Endothelial cell of umbilical vein (primary cell): ENCODE results near the gene PNPLA3.

ENCODE experiments used
- CTCF ChIP-seq, 2 donors: IDR thresholded peaks; 1 replicate in 1 of 2; 2 replicates in 1 of 2; pipeline ENCODE4 v1.5.1; 2011; ENCODE audit warnings: low read length in 2 of 2, mild to moderate bottlenecking in 2 of 2, moderate library complexity in 2 of 2, control low read depth in 1 of 2, inconsistent platforms in 1 of 2, low read depth in 1 of 2; ENCODE audit not compliant: insufficient read depth in 1 of 2; ENCODE audit errors: extremely low read depth in 1 of 2
- GATA2 ChIP-seq: IDR thresholded peaks from 2 replicates; pipeline ENCODE4 v1.7.0; 2011; ENCODE audit warnings: low read depth, mild to moderate bottlenecking, moderate library complexity, mixed read lengths, low read length; ENCODE audit not compliant: insufficient read length, insufficient read depth
- POLR2A ChIP-seq: IDR thresholded peaks from 2 replicates; pipeline ENCODE4 v1.6.1; 2012; ENCODE audit warnings: low read depth, mild to moderate bottlenecking, control low read depth, low read length

- TF ChIP-seq CTCF (IDR thresholded peaks at IDR 0.05; ENCODE audit: extremely low read depth in 1 of 2, insufficient read depth in 1 of 2, low read depth in 1 of 2, low read length in 2 of 2) (no peak), POLR2A (no peak), GATA2 (no peak)
Observed at GRCh38 chr22:43900206-43900605, 23.4 kb upstream of the PNPLA3 start.
